Coronary artery (tissue), 2 donors: ENCODE measurements around the gene ADAMTSL2.

Experiments
- DNase-seq: peaks from one replicate; pipeline ENCODE4 v3.0.0-alpha.2; 2017; ENCODE audit warnings: low spot score
- H3K27ac ChIP-seq, 2 donors: fragments of 200-600 bp; sonication (generic); one replicate each; pipeline ENCODE4 v1.5.1; 2016 to 2019
- H3K4me3 ChIP-seq: fragments of 200-600 bp; sonication (generic); 2 replicates; pipeline ENCODE4 v1.5.1; 2016; ENCODE audit warnings: mild to moderate bottlenecking, moderate library complexity
- TF ChIP-seq, protein P1 (sequence below): fragments of 200-600 bp; sonication (generic); IDR thresholded peaks from one replicate; pipeline ENCODE4 v1.5.1; 2019; ENCODE audit warnings: antibody characterized with exemption

Gene ADAMTSL2

DNA sequence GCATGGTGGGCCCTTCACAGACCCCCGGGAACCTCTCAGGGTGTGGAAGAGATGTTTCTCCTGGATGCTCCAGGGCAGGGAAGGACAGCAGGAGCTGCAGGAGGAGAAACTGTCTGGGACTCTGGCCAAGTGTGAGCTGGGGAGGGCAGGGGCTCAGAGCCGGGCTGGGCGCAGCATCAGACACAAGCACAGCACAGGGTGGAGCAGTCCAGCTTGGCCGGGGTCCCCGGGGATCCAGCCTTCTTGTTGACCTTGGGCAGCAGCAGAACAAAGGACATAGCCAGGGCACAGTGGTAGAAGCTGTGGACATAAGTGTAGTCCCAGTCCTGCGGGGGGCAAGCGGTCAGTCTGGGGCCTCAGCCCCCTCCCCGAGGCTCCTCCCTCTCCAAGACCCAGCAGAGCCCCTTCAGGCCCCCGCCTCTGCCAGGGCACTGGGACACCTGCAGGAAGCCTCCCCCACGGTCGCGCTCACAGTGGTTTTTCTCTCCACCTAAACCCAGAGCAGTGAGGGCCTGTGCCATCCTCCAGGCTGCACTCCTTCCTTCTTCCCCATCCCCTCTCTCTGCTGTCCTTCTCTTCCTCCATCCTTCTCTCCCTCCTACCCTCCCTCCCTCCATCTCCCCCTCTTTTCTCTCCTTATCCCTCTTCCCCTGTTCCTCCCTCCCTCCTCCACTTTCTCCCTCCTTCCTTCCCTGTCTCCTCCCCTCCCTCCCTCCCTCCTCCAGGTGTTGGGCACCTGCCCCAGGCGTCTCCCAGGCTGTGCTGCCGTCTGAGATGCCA, 19.9 kb upstream of the ADAMTSL2 start:
- peak overlapping the region in 1 of 2 donors; percentile 47 for H3K27ac ChIP-seq
- DNase-seq = no peak
- TF ChIP-seq, protein P1, sequence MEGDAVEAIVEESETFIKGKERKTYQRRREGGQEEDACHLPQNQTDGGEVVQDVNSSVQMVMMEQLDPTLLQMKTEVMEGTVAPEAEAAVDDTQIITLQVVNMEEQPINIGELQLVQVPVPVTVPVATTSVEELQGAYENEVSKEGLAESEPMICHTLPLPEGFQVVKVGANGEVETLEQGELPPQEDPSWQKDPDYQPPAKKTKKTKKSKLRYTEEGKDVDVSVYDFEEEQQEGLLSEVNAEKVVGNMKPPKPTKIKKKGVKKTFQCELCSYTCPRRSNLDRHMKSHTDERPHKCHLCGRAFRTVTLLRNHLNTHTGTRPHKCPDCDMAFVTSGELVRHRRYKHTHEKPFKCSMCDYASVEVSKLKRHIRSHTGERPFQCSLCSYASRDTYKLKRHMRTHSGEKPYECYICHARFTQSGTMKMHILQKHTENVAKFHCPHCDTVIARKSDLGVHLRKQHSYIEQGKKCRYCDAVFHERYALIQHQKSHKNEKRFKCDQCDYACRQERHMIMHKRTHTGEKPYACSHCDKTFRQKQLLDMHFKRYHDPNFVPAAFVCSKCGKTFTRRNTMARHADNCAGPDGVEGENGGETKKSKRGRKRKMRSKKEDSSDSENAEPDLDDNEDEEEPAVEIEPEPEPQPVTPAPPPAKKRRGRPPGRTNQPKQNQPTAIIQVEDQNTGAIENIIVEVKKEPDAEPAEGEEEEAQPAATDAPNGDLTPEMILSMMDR = no peak
- H3K4me3 ChIP-seq = peak overlapping the region; percentile 27

DNA sequence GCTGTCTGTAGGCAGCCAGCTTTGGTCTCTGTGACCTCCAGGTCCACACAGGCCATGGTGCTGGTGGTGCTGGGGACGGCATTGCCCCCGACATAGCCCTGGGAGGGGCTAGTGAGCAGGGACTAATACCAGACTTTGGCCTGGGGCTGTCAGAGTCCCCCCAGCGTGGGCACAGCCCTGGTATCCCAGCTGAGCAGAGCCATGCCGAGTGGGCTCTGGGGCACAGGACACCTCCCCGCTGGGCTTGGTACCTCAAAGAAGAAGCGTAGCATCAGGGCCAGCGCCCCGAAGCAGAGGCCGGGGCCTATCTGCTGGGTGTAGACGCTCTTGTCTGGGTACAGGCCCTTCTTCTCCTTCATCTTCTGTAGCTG, 19.3 kb upstream of the ADAMTSL2 start:
- H3K4me3 ChIP-seq = no peak overlapping the region
- TF ChIP-seq, protein P1 = no peak
- no peak overlapping the region for H3K27ac ChIP-seq
- no peak for DNase-seq

DNA sequence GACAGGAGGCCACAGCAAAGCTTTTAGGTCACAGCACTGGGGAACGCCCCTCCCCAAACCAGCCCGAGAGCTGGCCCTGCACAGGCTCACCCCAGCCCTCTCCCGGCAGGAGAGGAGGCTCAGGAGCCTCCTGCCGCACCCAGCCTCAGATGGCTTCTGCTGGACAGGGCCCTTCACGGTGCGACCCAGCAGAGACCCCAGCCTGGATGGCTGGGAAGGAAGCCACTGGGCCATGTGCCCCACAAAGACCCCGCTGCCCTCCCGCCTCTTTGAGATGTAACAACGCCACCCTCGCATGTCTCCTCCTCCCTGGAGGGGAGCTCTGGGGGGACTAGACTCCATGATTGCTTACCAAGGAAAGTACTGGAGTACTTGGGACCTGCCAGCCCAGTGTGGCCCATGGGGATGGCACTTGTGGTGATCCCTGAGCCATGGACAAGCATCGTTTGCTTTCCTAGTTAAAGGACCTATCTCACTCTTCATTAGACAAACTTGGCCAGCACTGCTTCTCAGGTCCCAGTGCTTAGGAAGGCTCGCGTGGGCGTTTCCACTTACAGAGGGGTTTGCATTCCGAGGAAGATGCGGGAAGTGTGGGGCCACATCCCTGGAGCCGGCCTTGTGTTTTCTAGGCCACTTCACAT, 18.8 kb upstream of the ADAMTSL2 start:
- no peak overlapping the region for H3K4me3 ChIP-seq
- DNase-seq = no peak
- H3K27ac ChIP-seq = no peak overlapping the region
- TF ChIP-seq, protein P1 = no peak

DNA sequence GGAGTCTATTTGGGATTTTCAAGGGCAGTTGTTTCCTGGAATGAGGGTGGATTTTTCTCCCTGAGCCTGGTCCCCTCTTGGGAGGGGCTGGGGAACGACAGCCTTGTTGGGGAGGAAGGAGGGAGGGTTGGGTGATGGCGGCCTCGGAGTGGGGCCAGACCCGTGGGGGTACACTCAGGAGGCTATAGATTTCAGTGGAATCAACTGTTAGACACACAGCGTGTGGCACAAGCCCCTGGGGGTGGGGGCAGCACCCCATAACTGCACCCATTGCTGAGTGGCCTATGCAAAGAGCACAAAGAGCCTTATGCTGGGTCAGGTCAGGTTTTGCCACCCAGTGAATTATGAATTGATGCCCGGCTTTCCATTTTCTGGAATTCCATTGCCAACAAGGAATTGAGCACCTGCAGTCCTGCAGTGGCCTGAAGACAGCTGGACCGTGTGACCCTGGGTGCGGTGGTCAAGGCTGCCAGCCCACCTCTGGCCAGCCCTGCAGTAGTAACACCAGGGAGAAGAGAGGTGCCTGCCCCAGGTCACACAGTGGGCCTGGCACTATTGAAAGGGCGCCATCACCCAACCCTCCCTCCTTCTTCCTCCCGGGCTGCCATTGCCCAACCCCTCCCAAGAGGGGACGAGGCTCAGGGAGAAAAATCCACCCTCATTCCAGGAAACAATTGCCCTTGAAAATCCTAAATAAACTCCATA, 18.1 kb upstream of the ADAMTSL2 start:
- TF ChIP-seq, protein P1 = no peak
- no peak for DNase-seq
- no peak overlapping the region for H3K4me3 ChIP-seq
- no peak overlapping the region for H3K27ac ChIP-seq

DNA sequence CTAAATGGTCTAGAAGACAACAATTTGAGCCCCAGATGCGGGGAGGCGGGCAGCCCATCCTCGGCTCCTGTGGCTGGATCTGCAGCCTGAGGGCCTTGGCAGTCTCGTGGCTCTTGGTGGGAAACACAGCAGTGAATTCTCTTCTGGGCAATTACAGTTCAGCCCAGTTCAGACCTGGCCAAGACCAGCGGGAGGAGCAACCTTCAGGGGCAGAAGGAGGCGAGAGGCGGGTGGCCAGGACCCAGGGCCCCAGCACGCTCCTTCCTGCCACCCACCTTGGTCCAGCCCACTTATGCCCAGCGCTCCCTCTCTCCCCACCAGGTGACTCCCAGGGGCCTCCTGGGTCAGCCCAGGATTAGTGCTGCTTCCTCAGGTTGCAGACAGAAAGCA, 17.5 kb upstream of the ADAMTSL2 start:
- Histone ChIP-seq H3K27ac (no peak overlapping the region), H3K4me3 (no peak overlapping the region)
- TF ChIP-seq, protein P1 = no peak
- no peak for DNase-seq

DNA sequence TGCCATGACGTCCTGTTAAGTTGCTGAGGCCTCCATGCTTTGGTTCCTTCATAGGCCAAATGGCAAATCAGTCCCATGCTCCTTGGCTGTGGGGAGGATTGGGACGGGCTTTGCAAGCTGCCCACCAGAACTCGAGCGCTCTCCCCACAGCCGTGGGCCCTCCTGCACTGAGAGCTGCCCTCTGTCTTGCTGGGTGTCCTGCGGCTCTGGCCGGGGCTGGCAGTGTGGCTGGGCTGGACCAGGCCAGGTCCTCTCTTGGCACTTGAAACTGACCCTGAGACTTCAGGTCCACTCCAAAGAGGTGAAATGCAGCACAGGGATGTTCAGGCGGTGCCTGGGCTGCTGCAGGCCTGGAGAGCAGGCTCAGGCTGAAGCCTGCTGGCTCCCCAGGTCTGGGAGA, 16.8 kb upstream of the ADAMTSL2 start:
- TF ChIP-seq, protein P1 = no peak
- Histone ChIP-seq H3K27ac (no peak overlapping the region), H3K4me3 (no peak overlapping the region)
- no peak for DNase-seq
